Measurements from ENCODE around the gene ZNF800.
"Not testable (repeated sequence)": the region's sequence is repeated elsewhere in the genome, so short reads cannot be mapped to it uniquely, and the experiment has no call there.

Gene ZNF800

DNA sequence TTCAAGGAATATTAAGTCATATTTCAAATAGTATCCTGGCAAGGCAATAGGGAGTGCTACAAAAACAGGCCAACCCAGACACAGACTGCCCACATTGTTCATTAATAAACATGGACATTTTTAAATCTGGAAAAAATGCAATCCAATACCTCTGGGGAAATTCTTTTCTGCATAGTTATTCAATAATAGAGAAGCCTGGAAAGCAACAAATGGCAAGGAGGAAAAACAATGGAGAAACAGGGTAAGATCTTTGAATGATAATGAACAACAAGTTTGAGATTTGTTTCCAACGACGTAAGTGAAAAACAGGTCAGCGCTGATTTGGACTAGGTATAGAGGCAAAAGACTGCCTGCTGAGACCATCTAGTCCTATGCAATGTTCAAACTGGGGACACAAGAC lies 44.7 kb upstream of the ZNF800 start:
- ChIA-PET CTCF (no interaction called here), POLR2A (no interaction called here)
- no peaks in the 10 kb centered on the region for H3K9me3 ChIP-seq (ENCODE audit: control insufficient read depth, insufficient read depth, low read depth, low read length)
- H3K4me3 ChIP-seq (ENCODE audit: low read depth, low read length): no peak overlapping the region
- TF ChIP-seq WT1 (tag by site-specific recombination; IDR thresholded peaks at IDR 0.05): no peak
- TF ChIP-seq, protein P1, sequence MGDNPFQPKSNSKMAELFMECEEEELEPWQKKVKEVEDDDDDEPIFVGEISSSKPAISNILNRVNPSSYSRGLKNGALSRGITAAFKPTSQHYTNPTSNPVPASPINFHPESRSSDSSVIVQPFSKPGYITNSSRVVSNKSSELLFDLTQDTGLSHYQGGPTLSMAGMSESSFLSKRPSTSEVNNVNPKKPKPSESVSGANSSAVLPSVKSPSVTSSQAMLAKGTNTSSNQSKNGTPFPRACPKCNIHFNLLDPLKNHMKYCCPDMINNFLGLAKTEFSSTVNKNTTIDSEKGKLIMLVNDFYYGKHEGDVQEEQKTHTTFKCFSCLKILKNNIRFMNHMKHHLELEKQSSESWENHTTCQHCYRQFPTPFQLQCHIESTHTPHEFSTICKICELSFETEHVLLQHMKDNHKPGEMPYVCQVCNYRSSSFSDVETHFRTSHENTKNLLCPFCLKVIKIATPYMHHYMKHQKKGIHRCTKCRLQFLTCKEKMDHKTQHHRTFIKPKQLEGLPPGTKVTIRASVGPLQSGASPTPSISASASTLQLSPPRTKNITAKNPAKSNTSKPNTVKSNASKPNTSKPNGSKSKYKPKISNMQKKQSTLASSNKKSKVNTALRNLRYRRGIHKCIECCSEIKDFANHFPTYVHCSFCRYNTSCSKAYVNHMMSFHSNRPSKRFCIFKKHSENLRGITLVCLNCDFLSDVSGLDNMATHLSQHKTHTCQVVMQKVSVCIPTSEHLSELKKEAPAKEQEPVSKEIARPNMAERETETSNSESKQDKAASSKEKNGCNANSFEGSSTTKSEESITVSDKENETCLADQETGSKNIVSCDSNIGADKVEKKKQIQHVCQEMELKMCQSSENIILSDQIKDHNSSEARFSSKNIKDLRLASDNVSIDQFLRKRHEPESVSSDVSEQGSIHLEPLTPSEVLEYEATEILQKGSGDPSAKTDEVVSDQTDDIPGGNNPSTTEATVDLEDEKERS (tag by site-specific recombination; IDR thresholded peaks at IDR 0.05): no peak
- no peak for TF ChIP-seq ZNF560 (tag by site-specific recombination; IDR thresholded peaks at IDR 0.05; ENCODE audit: borderline replicate concordance)
- TF ChIP-seq ZBTB1 (tag by site-specific recombination; IDR thresholded peaks at IDR 0.05): no peak
- TF ChIP-seq ZNF10 (tag by site-specific recombination; IDR thresholded peaks at IDR 0.05): no peak
- no peak for TF ChIP-seq ZNF140 (tag by site-specific recombination; IDR thresholded peaks at IDR 0.05)
- TF ChIP-seq, protein P2, sequence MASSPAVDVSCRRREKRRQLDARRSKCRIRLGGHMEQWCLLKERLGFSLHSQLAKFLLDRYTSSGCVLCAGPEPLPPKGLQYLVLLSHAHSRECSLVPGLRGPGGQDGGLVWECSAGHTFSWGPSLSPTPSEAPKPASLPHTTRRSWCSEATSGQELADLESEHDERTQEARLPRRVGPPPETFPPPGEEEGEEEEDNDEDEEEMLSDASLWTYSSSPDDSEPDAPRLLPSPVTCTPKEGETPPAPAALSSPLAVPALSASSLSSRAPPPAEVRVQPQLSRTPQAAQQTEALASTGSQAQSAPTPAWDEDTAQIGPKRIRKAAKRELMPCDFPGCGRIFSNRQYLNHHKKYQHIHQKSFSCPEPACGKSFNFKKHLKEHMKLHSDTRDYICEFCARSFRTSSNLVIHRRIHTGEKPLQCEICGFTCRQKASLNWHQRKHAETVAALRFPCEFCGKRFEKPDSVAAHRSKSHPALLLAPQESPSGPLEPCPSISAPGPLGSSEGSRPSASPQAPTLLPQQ (tag by site-specific recombination; IDR thresholded peaks at IDR 0.05): no peak
- no peak for TF ChIP-seq MZF1 (tag by site-specific recombination; IDR thresholded peaks at IDR 0.05; ENCODE audit: borderline replicate concordance)
- peaks cover 2% of the 10 kb centered on the region; the same call in 1 of the 2 replicates for H3K4me1 ChIP-seq (ENCODE audit: control insufficient read depth, insufficient read depth, low read length)
- H3K36me3 ChIP-seq (ENCODE audit: control insufficient read depth in 2 of 2, insufficient read depth in 1 of 2, low read length in 2 of 2): no peaks in the 10 kb centered on the region
- H3K27ac ChIP-seq (ENCODE audit: extremely low read depth, low read depth, low read length): no peak overlapping the region

DNA sequence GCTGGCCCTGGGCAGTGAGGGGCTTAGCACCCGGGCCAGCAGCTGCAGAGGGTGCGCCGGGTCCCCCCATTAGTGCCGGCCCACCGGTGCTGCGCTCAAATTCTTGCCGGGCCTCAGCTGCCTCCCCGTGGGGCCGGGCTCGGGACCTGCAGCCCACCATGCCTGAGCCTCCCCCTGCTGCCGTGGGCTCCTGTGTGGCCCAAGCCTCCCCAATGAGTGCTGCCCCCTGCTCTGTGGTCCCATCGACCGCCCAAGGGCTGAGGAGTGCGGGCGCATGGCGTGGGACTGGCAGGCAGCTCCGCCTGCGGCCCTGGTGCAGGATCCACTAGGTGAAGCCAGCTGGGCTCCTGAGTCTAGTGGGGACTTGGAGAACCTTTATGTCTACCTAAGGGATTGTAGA lies 36.8 kb upstream of the ZNF800 start:
- CTCF ChIA-PET: interaction anchor here (2.3 kb wide), 1 partner anchor 18 kb away, joined by 6 read pairs; no protein-coding TSS in a partner anchor
- POLR2A ChIA-PET; H3K9me3 ChIP-seq (ENCODE audit: control insufficient read depth, insufficient read depth, low read depth, low read length); H3K4me1 ChIP-seq (ENCODE audit: control insufficient read depth, insufficient read depth, low read length); H3K27ac ChIP-seq (ENCODE audit: extremely low read depth, low read depth, low read length); H3K36me3 ChIP-seq (ENCODE audit: control insufficient read depth in 2 of 2, insufficient read depth in 1 of 2, low read length in 2 of 2); H3K4me3 ChIP-seq (ENCODE audit: low read depth, low read length): not testable (repeated sequence)

DNA sequence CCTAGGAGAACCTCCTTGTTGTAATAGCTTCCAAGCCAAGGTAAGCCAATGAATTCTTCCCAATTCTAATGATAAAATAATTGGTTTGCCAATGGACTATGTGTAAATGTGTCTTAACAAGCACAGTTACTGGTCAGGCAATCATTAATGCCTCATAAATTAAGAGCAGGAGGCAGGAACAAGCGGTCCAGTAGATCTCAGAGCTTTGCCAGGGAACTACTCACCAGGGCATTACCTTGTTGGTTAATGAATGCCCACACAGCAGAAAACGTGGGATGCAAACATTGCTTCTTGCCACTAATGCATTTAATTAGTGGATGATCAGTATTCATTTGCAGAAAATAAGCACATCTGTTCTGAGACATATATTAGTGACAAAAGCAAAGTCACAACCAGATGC lies 26.7 kb upstream of the ZNF800 start:
- Histone ChIP-seq H3K4me1 (ENCODE audit: control insufficient read depth, insufficient read depth, low read length) (no peaks in the 10 kb centered on the region), H3K4me3 (ENCODE audit: low read depth, low read length) (no peak overlapping the region), H3K9me3 (ENCODE audit: control insufficient read depth, insufficient read depth, low read depth, low read length) (no peaks in the 10 kb centered on the region), H3K27ac (ENCODE audit: extremely low read depth, low read depth, low read length) (no peak overlapping the region), H3K36me3 (ENCODE audit: control insufficient read depth in 2 of 2, insufficient read depth in 1 of 2, low read length in 2 of 2) (no peaks in the 10 kb centered on the region)
- TF ChIP-seq ZNF311 (tag by site-specific recombination; IDR thresholded peaks at IDR 0.05; ENCODE audit: borderline replicate concordance) (no peak), ZNF335 (tag by site-specific recombination; conservative IDR thresholded peaks at IDR 0.05) (no peak), OSR2 (tag by site-specific recombination; IDR thresholded peaks at IDR 0.05) (no peak), ZNF610 (tag by site-specific recombination; IDR thresholded peaks at IDR 0.05; ENCODE audit: borderline replicate concordance) (no peak), ZNF175 (tag by site-specific recombination; IDR thresholded peaks at IDR 0.05) (no peak), ZNF624 (tag by site-specific recombination; IDR thresholded peaks at IDR 0.05) (no peak), ZNF670 (tag by site-specific recombination; IDR thresholded peaks at IDR 0.05; ENCODE audit: low read depth) (no peak), RBAK (tag by site-specific recombination; IDR thresholded peaks at IDR 0.05) (no peak), ZNF571 (tag by site-specific recombination; IDR thresholded peaks at IDR 0.05) (no peak)
- TF ChIP-seq, protein P3, sequence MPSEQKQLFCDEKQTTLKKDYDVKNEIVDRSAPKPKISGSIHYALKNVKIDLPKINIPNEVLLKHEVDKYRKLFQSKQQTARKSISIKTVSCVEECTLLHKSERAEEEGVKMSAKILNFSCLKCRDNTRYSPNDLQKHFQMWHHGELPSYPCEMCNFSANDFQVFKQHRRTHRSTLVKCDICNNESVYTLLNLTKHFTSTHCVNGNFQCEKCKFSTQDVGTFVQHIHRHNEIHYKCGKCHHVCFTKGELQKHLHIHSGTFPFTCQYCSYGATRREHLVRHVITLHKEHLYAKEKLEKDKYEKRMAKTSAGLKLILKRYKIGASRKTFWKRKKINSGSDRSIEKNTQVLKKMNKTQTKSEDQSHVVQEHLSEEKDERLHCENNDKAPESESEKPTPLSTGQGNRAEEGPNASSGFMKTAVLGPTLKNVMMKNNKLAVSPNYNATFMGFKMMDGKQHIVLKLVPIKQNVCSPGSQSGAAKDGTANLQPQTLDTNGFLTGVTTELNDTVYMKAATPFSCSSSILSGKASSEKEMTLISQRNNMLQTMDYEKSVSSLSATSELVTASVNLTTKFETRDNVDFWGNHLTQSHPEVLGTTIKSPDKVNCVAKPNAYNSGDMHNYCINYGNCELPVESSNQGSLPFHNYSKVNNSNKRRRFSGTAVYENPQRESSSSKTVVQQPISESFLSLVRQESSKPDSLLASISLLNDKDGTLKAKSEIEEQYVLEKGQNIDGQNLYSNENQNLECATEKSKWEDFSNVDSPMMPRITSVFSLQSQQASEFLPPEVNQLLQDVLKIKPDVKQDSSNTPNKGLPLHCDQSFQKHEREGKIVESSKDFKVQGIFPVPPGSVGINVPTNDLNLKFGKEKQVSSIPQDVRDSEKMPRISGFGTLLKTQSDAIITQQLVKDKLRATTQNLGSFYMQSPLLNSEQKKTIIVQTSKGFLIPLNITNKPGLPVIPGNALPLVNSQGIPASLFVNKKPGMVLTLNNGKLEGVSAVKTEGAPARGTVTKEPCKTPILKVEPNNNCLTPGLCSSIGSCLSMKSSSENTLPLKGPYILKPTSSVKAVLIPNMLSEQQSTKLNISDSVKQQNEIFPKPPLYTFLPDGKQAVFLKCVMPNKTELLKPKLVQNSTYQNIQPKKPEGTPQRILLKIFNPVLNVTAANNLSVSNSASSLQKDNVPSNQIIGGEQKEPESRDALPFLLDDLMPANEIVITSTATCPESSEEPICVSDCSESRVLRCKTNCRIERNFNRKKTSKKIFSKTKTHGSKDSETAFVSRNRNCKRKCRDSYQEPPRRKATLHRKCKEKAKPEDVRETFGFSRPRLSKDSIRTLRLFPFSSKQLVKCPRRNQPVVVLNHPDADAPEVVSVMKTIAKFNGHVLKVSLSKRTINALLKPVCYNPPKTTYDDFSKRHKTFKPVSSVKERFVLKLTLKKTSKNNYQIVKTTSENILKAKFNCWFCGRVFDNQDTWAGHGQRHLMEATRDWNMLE (tag by site-specific recombination; conservative IDR thresholded peaks at IDR 0.05; ENCODE audit: low read depth): no peak
- TF ChIP-seq, protein P4, sequence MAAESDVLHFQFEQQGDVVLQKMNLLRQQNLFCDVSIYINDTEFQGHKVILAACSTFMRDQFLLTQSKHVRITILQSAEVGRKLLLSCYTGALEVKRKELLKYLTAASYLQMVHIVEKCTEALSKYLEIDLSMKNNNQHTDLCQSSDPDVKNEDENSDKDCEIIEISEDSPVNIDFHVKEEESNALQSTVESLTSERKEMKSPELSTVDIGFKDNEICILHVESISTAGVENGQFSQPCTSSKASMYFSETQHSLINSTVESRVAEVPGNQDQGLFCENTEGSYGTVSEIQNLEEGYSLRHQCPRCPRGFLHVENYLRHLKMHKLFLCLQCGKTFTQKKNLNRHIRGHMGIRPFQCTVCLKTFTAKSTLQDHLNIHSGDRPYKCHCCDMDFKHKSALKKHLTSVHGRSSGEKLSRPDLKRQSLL (tag by site-specific recombination; IDR thresholded peaks at IDR 0.05): no peak
- CTCF ChIA-PET: no interaction called here
- POLR2A ChIA-PET: no interaction called here

Measured in HEK293 (cell line).